ENCODE data around the gene NOL4L. TPM values are rescaled to one million over a fixed set of nuclear protein-coding genes. Genes with fewer than 3 reads are reported as not detected.

Gene NOL4L
- total and polyA plus RNA-seq, 2 experiments from 2014 or later: 38.8 to 39.2 TPM

GRCh38 chr20:32608664-32609015 lies 23.5 kb upstream of the NOL4L start (continued):
- TF ChIP-seq ZNF462 (CRISPR knock-in tag; IDR thresholded peaks at IDR 0.05): no peak
- no peak for TF ChIP-seq CREB1 (CRISPR knock-in tag; IDR thresholded peaks at IDR 0.05; ENCODE audit: low read depth)

- Mint-ChIP-seq H3K27me3 (ENCODE audit: insufficient read depth, low read depth, poor library complexity) (peaks cover 4% of the 10 kb centered on the region), H3K4me1 (peaks cover 15% of the 10 kb centered on the region), H3K9me3 (no peaks in the 10 kb centered on the region; the same call in 2 of the 3 replicates), H3K36me3 (ENCODE audit: low read depth) (no peaks in the 10 kb centered on the region), H3K27ac (no peak overlapping the region), H3K4me3 (no peak overlapping the region; the same call in 2 of the 3 replicates)
- Histone ChIP-seq H3K36me3 (ENCODE audit: insufficient read depth) (no peaks in the 10 kb centered on the region), H3K27ac (ENCODE audit: low read depth) (no peak overlapping the region), H3K27me3 (ENCODE audit: insufficient read depth) (no peaks in the 10 kb centered on the region), H3K4me1 (ENCODE audit: insufficient read depth) (peaks cover 22% of the 10 kb centered on the region), H3K4me2 (no peak overlapping the region), H3F3A (replicated peaks; ENCODE audit: low read depth) (peaks cover 14% of the 10 kb centered on the region; the same call in 1 of the 2 replicates), H3K9me2 (ENCODE audit: insufficient read depth) (peaks cover 2% of the 10 kb centered on the region), H2AFZ (peak overlapping the region; percentile 23; the same call in 1 of the 2 replicates), H3K79me2 (replicated peaks; ENCODE audit: insufficient read depth) (no peaks in the 10 kb centered on the region), H4K20me1 (replicated peaks; ENCODE audit: insufficient read depth) (no peaks in the 10 kb centered on the region), H3K4me3 (no peak overlapping the region)
- DNase-seq (ENCODE audit: low spot score) (no peak), ATAC-seq (no peak)
- no peak for TF ChIP-seq EZH2phosphoT487 (IDR thresholded peaks at IDR 0.05; ENCODE audit: unreplicated experiment)
- no peak for TF ChIP-seq ETS1 (IDR thresholded peaks at IDR 0.05)
- TF ChIP-seq ZNF462 (CRISPR knock-in tag; IDR thresholded peaks at IDR 0.05): no peak
Measured at GRCh38 chr20:32607727-32608663, 22.9 kb upstream of the NOL4L start.

Measured in GM23338 (cell line).